Neural cell (in vitro differentiated cells): ENCODE data around the gene DSCAM. TPM values are rescaled to one million over a fixed set of nuclear protein-coding genes. Genes with fewer than 3 reads are reported as not detected.

Experiments used
- H2AFZ ChIP-seq: fragments of 200-600, 300-800 bp; sonication (generic), shearing (Covaris generic); 2 replicates; pipeline ENCODE4 v1.6.0; 2014; ENCODE audit warnings: low read depth, mild to moderate bottlenecking, antibody characterized with exemption, low read length, moderate library complexity
- H3F3A ChIP-seq: fragments of 200-600 bp; shearing (Covaris generic); 2 replicates; pipeline ENCODE4 v1.6.1; 2016; ENCODE audit warnings: mild to moderate bottlenecking, moderate library complexity, mixed read lengths, antibody characterized with exemption, low read length; ENCODE audit not compliant: insufficient read depth, poor library complexity, severe bottlenecking
- H3K27ac ChIP-seq: fragments of 200-600, 300-800 bp; sonication (generic), shearing (Covaris generic); 2 replicates; pipeline ENCODE4 v1.5.1; 2014; ENCODE audit warnings: mild to moderate bottlenecking, low read length, moderate library complexity
- H3K27me3 ChIP-seq: fragments of 300-800, 200-600 bp; sonication (generic), shearing (Covaris generic); 2 replicates; pipeline ENCODE4 v1.6.0; 2014; ENCODE audit warnings: mild to moderate bottlenecking, low read depth, low read length, moderate library complexity; ENCODE audit not compliant: insufficient read depth
- H3K36me3 ChIP-seq: fragments of 300-800, 200-600 bp; sonication (generic), shearing (Covaris generic); 2 replicates; pipeline ENCODE4 v1.5.1; 2014; ENCODE audit warnings: mild to moderate bottlenecking, antibody characterized with exemption, low read length, moderate library complexity; ENCODE audit not compliant: insufficient read depth
- H3K4me2 ChIP-seq: fragments of 300-800, 200-600 bp; sonication (generic), shearing (Covaris generic); 2 replicates; pipeline ENCODE4 v1.6.0; 2014; ENCODE audit warnings: mild to moderate bottlenecking, low read length
- H3K4me3 ChIP-seq: fragments of 300-800, 200-600 bp; sonication (generic), shearing (Covaris generic); 2 replicates; pipeline ENCODE4 v1.5.1; 2014; ENCODE audit warnings: mild to moderate bottlenecking, low read length, moderate library complexity
- H3K79me2 ChIP-seq: fragments of 200-600 bp; shearing (Covaris generic); replicated peaks from 2 replicates; pipeline ENCODE4 v1.6.0; 2014; ENCODE audit warnings: mild to moderate bottlenecking, low read length, moderate library complexity; ENCODE audit not compliant: insufficient read depth
- H3K9ac ChIP-seq: fragments of 300-800, 200-600 bp; sonication (generic), shearing (Covaris generic); 2 replicates; pipeline ENCODE4 v1.6.1; 2016; ENCODE audit warnings: mild to moderate bottlenecking, low read length, mixed read lengths
- H3K9me2 ChIP-seq: fragments of 200-600 bp; shearing (Covaris generic); 2 replicates; pipeline ENCODE4 v1.6.1; 2016; ENCODE audit warnings: mild to moderate bottlenecking, low read length, mixed read lengths; ENCODE audit not compliant: insufficient read depth
- H3K9me3 ChIP-seq: fragments of 200-600, 300-800 bp; sonication (generic), shearing (Covaris generic); 2 replicates; pipeline ENCODE4 v1.6.1; 2016; ENCODE audit warnings: mild to moderate bottlenecking, mixed run types, low read length, moderate library complexity, mixed read lengths
- H4K20me1 ChIP-seq: fragments of 200-600 bp; shearing (Covaris generic); 2 replicates; pipeline ENCODE4 v1.6.1; 2016; ENCODE audit warnings: mild to moderate bottlenecking, mixed run types; ENCODE audit not compliant: insufficient read depth
- EP300 ChIP-seq: fragments of 450-650 bp; conservative IDR thresholded peaks from 2 replicates; pipeline ENCODE4 v1.6.1; 2014; ENCODE audit warnings: antibody characterized with exemption, mild to moderate bottlenecking, moderate library complexity; ENCODE audit not compliant: poor library complexity, severe bottlenecking
- EZH2 ChIP-seq: fragments of 200-600, 300-800 bp; shearing (Covaris generic), sonication (generic); IDR thresholded peaks from 2 replicates; pipeline ENCODE4 v1.6.1; 2014; ENCODE audit warnings: antibody characterized with exemption, low read length, borderline replicate concordance, mild to moderate bottlenecking; ENCODE audit not compliant: insufficient read depth, poor library complexity, severe bottlenecking
- MXI1 ChIP-seq: fragments of 450-650 bp; conservative IDR thresholded peaks from 2 replicates; pipeline ENCODE4 v1.6.1; 2014; ENCODE audit warnings: antibody characterized with exemption, mild to moderate bottlenecking; ENCODE audit not compliant: poor library complexity, severe bottlenecking
- POLR2AphosphoS5 ChIP-seq: IDR thresholded peaks from 2 replicates; pipeline ENCODE4 v1.6.1; 2012
- RAD21 ChIP-seq: fragments of 450-650 bp; conservative IDR thresholded peaks from 2 replicates; pipeline ENCODE4 v1.6.1; 2014; ENCODE audit warnings: antibody characterized with exemption, mild to moderate bottlenecking, moderate library complexity
- REST ChIP-seq: IDR thresholded peaks from 2 replicates; pipeline ENCODE4 v1.6.1; 2012; ENCODE audit warnings: borderline replicate concordance
- SMC3 ChIP-seq: fragments of 450-650 bp; conservative IDR thresholded peaks from 2 replicates; pipeline ENCODE4 v1.6.1; 2014; ENCODE audit warnings: antibody characterized with exemption, mild to moderate bottlenecking, moderate library complexity; ENCODE audit not compliant: poor library complexity
- TAF1 ChIP-seq: IDR thresholded peaks from 2 replicates; pipeline ENCODE4 v1.6.1; 2012; ENCODE audit warnings: low read depth
- polyA plus RNA-seq: library from polyadenylated mRNA; depleted of rRNA; stranded (reverse); fragments of >200 nt; gene quantifications from 2 replicates; pipeline ENCODE4 v1.2.3, GENCODE V29; 2014
- TF ChIP-seq, protein P1 (sequence below): fragments of 450-650 bp; IDR thresholded peaks from 2 replicates; pipeline ENCODE4 v1.5.1; 2014; ENCODE audit warnings: antibody characterized with exemption, mild to moderate bottlenecking, moderate library complexity; ENCODE audit not compliant: poor library complexity, severe bottlenecking

The DSCAM gene
- polyA plus RNA-seq, 1 donor from 2014 or later, result 5.3 TPM

- Histone ChIP-seq H3K27ac (no peak overlapping the region), H3K79me2 (no peaks in the 10 kb centered on the region), H3K9ac (no peak overlapping the region), H3K36me3 (no peaks in the 10 kb centered on the region), H3K4me2 (no peak overlapping the region), H3K27me3 (no peaks in the 10 kb centered on the region), H2AFZ (no peak overlapping the region), H3K4me3 (no peak overlapping the region), H4K20me1 (no peaks in the 10 kb centered on the region), H3K9me3 (no peaks in the 10 kb centered on the region), H3K9me2 (no peaks in the 10 kb centered on the region), H3F3A (peaks cover 12% of the 10 kb centered on the region)
- no peak for TF ChIP-seq RAD21
- no peak for TF ChIP-seq REST
- TF ChIP-seq POLR2AphosphoS5, result no peak
- TF ChIP-seq SMC3, result no peak
- no peak for TF ChIP-seq EP300
- no peak for TF ChIP-seq TAF1
- TF ChIP-seq, protein P1, sequence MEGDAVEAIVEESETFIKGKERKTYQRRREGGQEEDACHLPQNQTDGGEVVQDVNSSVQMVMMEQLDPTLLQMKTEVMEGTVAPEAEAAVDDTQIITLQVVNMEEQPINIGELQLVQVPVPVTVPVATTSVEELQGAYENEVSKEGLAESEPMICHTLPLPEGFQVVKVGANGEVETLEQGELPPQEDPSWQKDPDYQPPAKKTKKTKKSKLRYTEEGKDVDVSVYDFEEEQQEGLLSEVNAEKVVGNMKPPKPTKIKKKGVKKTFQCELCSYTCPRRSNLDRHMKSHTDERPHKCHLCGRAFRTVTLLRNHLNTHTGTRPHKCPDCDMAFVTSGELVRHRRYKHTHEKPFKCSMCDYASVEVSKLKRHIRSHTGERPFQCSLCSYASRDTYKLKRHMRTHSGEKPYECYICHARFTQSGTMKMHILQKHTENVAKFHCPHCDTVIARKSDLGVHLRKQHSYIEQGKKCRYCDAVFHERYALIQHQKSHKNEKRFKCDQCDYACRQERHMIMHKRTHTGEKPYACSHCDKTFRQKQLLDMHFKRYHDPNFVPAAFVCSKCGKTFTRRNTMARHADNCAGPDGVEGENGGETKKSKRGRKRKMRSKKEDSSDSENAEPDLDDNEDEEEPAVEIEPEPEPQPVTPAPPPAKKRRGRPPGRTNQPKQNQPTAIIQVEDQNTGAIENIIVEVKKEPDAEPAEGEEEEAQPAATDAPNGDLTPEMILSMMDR, result no peak
- TF ChIP-seq EZH2, result no peak
- TF ChIP-seq MXI1, result no peak
Measured at GRCh38 chr21:40191616-40192015, 655.3 kb downstream of the DSCAM start.

GRCh38 chr21:40191196-40191595 is 655.8 kb downstream of the DSCAM start:
- TF ChIP-seq RAD21 (no peak), EZH2 (no peak), SMC3 (no peak), REST (no peak), TAF1 (no peak), EP300 (no peak), MXI1 (no peak), POLR2AphosphoS5 (no peak)
- TF ChIP-seq, protein P1, result no peak
- no peak overlapping the region for H3K4me2 ChIP-seq

More at GRCh38 chr21:40191196-40191595, 655.8 kb downstream of the DSCAM start:
- Histone ChIP-seq H3K79me2 (no peaks in the 10 kb centered on the region), H3K27ac (no peak overlapping the region), H3K9ac (no peak overlapping the region), H3K9me2 (no peaks in the 10 kb centered on the region), H3K27me3 (no peaks in the 10 kb centered on the region), H3K9me3 (no peaks in the 10 kb centered on the region), H3K4me3 (no peak overlapping the region), H3F3A (peaks cover 12% of the 10 kb centered on the region), H3K36me3 (no peaks in the 10 kb centered on the region), H4K20me1 (no peaks in the 10 kb centered on the region), H2AFZ (no peak overlapping the region)
